Fibroblast of skin of abdomen (primary cell): ENCODE measurements around the gene D2HGDH. TPM values are rescaled to one million over a fixed set of nuclear protein-coding genes. Genes with fewer than 3 reads are reported as not detected.
A peak's percentile ranks its signal among the peaks of the same experiment; 100 is the strongest.

Source experiments
- DNase-seq: peaks from one replicate; pipeline ENCODE4 v3.0.0-alpha.2; 2013
- polyA plus RNA-seq, 2 experiments: library from polyadenylated mRNA; unstranded; fragments of 120-200 nt; gene quantifications; one replicate each; pipeline ENCODE4 v1.2.1, GENCODE V29; 2013; ENCODE audit not compliant: insufficient read length in 2 of 2

D2HGDH gene
- polyA plus RNA-seq (2013, experiment 1 of 2; ENCODE audit: insufficient read length): 22.0 TPM
- 27.4 TPM for polyA plus RNA-seq (2013, experiment 2 of 2; ENCODE audit: insufficient read length)

DNA sequence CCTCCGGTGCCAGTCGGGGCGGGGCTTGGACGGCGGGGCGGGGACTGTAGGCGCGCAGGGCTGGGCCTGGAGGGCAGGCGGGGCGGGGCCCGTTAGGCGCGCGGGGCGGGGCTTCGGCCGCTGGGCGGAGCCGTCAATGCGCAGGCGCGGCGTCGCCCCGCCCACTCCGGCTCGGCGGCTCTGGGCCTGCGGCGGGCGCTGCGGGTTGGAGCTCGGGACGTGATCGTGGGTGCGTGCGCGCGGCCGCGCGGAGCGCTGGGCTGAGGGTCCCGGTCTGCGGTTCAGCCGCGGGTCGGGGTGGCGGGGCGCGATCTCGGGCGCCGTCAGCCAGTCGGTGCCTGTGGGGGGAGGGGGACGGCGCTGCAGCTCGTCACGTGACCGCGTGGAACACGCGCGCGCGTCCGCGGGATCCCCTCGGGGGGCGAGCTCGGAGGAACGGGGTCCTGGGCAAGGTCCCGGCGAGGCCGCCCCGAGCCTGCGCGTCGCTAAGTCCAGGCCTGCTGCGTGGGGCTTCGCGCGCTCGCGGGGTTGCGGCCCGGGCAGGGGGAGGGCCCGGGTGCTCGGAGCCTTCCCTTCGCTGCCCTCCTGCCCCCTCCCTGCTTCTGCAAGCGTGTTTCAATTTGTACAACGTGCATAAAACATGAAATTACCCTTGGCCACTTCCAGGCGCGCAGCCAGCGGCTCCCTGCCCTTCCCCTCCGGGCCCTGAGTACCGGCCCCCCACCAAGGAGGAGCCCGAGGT lies at the start of gene D2HGDH:
TSS of gene D2HGDH (plus strand) at position 164 of the 742 bp plus-strand sequence. CDS start 595 bp downstream, outside the sequence.
- DNase-seq: peak; percentile 84

DNA sequence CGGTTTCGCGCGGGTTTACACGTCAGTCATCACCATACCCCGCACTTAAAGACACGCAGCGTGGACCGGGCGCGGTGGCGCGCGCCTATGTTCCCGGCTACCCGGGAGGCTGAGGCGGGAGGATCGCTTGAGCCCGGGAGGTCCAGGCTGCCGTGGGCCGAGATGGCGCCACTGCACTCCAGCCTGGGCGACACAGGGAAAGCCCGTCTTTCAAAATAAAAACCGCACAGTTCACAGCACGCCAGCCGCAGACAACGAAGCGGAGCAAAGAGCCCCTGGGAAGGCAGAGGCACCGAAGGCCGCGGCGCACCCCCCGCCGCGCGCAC lies 48.1 kb upstream of the D2HGDH start:
- no peak for DNase-seq

DNA sequence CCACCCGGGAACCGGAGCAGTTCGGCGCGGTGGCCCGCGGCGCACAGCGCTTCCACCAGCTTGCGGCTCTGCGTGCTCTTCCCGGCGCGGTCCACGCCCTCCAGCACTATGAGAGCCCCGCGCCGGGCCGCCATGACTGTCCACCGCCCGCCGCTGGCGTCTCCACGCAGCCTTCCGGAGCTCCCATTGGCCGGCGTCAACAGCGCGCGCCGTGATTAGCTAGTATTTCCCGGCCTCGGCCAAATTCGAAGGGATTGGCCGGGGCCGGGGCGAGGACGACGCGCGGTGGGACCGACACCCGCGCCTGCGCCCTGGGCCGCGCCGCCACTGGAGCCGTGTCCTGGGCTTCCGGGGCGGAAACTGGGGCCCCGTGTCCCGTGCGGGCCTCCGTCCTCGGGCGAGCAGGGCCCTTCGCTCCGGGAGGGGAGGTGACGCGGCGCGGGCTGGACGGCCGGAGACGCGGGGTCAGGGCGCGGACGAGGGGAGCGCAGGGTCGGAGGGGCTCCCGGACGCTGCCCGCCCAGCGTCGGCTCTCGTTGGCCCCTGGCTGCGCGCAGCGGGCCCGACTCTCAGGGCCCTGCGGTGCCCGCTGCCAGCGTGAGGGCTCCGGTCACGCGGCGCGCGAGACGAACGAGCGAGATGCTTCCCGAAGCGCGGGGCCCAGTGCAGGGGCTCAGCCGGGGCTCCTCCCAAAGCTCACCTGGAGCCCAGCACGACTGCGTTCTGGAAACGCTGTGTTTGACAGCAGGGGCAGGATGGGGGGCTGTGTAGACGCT lies 47.6 kb upstream of the D2HGDH start, which contains the start of gene DTYMK:
TSS of gene DTYMK (minus strand) at position 166 of the 776 bp plus-strand sequence. CDS start at position 134, 32 bp downstream.
- DNase-seq: peak; percentile 97

DNA sequence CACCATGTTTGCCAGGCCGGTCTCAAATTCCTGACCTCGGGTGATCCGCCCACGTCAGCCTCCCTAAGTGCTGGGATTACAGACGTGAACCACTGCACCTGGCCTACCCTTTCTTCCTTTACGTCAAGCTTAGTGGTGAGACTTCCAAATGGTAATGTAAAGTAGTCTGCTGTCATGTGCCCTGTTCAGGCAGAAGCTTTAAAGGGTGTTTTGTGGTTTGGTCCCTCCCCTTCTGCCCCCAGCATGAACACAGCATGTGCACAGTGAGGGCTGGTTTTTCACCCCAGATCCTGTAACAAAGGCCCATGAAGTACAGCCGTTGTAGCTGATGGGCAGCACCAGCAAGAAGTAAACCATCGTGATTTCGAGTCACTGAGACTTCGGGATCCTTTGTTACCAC lies 45.1 kb upstream of the D2HGDH start:
- no peak for DNase-seq

DNA sequence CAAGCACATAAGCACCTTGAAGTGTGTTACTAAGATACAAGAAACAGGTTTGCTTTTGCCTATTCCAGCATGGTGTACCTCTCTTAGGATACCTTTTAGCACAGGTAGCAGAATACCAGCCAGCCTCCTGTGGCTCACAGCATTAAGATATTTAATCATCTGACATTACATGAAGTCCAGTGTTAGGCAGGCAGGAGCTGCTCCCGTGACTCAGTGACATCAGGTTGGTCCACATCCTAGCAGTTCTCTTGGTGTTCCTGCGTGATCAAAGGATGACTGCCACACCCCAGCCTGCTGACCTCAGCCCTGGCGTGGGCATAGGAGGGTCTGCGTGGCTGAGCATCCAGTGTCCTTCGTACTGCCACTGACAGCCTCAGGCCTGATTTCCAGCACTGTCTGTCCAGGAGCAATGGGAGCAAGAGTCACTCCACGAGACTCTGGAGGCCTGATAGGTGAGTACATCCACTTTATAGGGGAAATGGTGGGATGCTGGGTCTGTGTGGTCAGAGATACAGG lies 44.2 kb upstream of the D2HGDH start:
- no peak for DNase-seq

DNA sequence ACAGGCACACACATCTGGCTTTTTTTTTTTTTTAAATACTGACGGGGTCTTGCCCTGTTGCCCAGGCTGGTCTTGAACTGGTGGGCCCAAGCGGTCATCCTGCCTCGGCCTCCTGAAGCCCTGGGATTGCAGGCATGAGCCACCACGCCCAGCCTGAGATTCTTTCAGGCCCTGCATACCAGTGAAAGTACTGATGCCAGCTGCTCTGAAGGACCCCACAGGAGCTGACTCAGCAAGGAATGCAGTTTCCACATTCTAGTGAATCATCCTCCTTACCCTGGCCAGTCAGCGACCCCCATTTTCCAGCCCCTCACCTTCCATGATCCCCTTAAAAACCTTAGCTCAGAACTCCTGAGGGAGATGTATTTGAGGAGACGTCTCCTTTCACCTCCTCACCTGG lies 42.0 kb upstream of the D2HGDH start:
- DNase-seq: peak; percentile 87

DNA sequence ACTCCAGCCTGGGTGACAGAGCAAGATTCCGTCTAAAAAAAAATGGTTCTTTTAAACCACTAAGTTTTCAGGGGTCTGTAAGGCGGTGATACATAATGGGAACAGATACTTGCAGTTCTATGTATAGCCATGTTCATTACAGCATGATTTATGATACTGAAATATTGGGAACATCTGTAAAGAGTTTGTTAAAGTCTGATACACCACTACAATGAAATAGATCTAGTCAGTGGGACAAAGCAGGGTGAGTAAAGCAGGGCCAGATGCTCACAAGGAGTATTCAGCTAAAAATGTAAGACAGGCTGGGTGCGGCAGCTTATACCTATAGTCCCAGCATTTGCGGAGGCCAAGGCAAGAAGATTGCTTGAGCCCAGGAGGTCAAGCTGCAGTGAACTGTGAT lies 38.8 kb upstream of the D2HGDH start:
- peak; percentile 70 for DNase-seq

DNA sequence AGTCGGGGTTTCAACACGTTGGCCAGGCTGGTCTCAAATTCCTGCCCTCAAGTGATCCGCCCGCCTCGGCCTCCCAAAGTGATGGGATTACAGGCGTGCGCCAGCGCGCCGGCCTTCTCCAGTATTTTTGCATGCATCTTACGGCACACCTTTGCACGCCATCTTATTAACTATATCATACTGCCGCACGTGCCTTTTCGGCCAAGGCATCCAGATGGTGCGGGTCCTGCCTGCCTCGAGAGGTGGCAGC lies 33.4 kb upstream of the D2HGDH start:
- no peak for DNase-seq

DNA sequence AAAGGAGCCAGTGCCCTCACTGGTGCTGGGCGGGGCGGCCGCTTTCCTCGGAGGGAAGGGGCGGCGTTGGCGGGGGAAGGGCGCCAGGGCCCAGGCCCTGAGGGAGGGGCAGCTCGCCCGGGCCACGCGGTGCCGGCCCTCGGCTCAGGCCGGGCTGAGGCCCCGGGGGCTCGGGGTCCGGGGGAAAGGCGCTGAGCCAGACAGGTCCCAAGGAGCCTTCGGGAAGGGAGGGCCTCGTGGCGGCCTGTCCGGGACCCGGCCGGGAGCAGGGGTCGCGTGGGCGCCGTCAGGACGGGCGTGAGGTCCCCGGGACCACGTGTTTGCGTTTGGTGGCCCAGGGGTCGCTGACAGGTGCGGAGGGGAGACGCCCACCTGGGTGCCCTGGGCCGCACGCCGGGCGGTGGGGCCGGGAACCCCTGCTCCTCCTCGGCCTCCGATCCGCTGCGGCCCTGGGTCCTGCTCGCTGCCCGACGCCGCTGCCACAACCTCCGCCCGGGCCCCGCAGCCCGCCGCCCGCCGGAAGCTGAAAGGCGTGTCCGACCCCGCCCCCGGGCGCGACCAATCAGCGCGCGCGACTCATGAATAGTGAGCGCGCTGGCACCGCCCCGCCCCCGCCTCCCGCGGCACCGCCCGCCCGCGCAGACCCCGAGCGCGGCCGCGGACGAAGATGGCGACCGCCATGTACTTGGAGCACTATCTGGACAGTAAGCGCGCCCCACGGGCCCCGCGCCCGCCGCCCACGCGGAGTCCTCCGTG lies 32.9 kb upstream of the D2HGDH start, which contains the start of gene ING5:
TSS of gene ING5 (plus strand) at position 641 of the 756 bp plus-strand sequence. CDS start at position 668, 27 bp downstream.
- peak; percentile 94 for DNase-seq

DNA sequence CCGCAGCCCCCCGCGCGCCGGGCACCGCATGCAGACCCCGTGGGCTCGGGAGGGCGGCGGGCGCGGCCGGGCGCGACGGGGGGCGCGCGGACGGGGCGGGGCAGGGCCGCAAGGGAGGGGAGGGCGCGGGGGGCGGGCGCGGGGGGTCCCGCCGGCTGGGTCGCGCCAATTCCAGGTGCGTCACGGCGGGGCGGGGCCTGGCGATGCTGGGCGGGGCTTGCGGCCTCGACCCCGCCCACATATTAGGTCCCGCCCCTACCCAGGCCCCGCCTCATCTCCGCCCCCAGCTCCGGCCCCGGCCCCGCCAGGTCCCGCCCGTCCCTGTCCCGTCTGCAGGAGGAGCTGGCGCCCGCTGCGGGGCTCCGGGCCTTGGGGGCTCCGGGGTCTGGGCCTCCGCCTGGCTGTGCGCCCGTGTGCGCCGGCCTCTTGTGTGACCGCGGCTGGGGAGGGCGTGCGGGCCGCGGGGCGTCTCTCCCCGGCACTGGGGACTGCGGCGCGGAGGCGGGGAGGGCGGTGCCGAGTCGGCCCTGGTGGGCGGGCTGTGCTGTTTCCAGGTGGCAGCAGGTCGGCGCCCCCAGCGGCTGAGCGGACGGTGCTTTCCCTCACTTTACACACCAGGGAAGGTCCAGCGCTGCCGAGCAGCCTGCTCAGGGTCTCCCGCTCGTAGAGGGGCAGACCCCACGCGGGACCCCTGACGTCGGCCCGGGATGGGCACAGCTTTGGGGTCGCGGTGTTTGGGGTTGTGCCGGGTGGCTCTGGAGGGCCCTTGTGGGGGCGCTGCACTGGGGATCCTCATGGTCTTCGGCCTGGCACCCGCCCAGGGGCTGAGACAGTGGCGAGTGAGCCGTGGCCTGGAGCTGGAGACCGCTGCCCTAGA lies 32.0 kb upstream of the D2HGDH start:
- peak; percentile 78 for DNase-seq

DNA sequence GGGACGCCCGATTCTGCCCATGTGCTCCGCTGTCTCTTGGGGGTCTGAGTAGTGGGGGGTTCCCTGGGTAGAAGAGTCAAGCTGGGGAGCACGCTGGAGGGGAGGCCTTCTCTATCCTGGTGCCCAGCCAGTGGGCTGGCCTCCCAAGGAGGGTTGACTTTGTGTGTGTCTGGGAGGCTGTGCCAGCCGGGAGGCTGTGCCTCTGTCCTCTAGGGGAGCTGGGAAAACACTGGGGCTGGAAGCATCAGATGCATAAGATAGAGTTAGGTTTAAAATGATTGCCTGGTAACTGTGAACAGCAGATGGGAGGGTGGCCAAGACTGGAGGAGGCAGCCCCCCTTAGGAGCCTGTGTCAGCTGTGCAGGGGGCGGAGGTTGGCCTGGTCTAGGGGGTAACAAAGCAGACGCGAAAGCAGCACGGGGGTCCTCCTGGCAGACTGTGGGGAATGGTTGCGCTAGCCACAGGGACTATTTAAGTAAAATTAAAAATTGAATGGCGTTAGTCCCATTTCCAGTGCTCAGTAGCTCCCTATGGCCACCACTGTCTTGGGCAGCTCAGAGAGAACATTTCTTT lies 31.3 kb upstream of the D2HGDH start:
- DNase-seq: peak; percentile 14

DNA sequence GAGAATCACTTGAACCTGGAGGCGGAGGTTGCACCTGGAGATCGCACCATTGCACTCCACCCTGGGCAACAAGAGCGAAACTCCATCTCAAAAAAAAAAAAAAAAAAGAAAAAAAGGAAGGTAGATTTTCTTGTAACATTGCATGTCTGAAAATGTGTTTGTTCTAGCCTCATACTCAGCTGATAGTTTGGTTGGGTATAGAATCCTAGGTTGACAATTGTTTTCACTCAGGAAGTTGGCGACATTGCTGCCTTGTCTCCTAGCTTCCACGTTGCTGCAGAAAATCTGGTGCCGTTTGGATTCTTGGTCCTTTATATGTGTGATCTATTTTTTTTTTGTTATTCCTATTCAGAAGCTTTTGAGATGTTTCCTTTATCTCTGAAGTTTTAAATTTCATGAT lies 27.9 kb upstream of the D2HGDH start:
- DNase-seq: no peak

DNA sequence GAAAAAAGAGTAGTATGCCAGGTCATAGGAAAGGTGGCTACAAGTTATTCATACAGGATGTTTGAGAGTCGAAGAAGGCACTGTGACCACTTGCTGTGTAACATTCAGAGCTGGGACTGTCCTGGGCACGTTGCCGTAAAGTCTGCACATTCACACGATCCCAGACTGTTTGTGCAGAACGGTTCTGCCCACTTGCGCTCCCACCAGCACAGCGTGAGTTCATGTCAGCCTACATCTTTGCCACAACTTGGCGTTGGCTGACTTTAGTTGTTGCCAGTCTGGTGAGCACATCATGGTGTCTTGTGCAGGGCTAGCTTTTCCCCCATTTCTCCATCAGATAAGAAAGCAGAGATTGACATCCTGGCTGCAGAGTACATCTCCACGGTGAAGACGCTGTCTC lies 25.6 kb upstream of the D2HGDH start:
- no peak for DNase-seq

DNA sequence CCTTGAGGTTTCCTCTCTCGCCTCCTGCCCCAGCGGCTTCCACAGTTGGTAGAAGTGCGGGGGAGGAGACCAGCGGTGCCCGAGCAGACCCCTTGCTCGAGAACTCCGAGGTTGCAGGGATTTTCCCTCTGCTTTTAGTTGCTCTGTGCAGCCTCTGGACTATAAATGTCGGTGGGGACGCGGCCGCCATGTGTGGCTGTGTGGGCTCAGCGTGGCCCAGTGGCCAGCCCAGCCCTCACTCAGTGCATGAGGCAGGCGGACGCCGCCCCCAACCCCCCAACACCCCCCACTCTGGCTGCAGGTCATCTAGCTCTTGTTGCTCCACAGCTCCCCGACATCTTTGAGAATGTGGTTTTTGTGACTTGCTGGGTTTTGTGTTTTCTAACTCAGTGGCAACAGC lies 15.3 kb upstream of the D2HGDH start:
- DNase-seq: no peak

DNA sequence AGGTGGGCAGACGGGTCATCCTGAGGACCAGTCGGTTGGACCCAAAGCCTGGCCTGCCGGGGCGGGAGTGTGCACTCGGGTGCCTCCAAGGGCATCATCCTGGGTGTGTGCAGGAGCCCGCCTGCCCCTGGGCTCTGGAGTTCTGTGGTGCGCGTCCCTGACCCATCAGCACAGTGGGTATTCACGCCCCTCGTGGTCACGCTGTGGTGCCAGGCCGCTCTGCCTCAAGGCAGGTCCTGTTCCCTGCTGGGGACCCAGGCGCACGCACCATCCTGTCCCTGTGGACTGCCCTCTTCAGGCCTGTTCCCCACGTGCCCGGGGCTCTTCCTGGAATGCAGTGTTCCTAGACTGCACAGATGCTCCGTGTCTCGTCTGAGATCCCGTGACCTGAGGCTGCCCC lies 14.3 kb upstream of the D2HGDH start:
- DNase-seq: no peak

DNA sequence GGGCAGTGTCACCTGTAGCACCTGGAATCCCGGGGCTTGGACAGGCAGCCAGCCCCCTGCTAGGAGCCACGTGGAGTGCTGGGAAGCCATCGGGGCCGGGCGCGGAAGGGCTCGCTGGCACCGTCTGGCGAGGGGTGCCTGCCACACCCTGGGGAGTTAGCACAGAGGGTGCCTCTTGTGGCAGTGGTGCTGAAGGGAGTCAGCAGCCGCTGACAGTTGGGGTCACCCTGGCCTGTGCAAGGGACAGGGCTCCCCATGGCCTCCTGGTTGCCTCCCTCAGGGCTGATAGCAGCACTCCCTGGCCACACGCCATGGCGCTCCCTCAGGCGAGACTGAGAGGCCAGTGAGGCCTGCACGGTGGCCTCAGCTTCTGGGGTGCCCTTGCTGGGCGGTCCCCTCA lies 13.9 kb upstream of the D2HGDH start:
- DNase-seq: no peak

DNA sequence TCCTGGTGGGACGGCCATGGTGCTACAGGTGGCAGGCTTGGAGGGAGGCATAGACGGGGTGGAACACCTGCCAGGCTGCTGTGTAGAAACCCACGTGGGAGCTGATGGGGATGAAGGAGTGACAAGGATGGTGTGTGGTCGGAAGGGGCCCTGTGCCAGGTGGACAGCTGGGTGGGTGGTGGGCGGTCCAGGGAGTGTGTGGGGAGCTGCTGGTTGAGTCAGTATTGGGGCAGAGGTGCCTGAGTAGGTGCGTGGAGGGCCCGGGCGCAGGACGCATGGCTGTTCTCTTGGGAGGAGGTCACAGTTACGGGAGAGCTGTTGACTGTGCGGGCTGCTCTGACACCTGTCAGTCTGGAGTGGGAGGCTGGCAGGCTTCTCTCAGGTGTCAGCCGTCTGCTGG lies 12.6 kb upstream of the D2HGDH start:
- no peak for DNase-seq

DNA sequence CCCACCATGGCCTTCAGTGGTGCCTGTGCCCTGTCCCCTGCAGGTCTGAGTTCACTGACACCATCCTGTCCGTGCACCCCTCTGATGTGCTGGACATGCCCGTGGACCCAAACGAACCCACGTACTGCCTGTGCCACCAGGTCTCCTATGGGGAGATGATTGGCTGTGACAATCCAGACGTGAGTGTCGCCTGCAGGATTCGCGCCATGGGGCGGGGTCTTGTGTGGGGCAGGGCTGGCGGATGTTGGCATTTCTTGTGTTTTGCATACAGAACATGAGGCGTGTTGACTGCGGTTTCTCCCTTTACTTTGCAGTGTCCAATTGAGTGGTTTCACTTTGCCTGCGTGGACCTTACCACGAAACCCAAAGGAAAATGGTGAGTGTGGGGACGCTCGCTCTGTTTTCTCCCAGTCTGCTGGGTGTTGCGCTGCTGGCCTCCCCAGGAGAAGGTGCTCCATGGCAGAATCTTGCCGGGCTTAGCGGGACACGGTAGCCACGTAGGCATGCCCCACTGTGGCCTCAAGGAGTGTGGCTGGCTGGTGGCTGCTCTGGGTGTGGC lies 11.5 kb upstream of the D2HGDH start:
- DNase-seq: no peak

DNA sequence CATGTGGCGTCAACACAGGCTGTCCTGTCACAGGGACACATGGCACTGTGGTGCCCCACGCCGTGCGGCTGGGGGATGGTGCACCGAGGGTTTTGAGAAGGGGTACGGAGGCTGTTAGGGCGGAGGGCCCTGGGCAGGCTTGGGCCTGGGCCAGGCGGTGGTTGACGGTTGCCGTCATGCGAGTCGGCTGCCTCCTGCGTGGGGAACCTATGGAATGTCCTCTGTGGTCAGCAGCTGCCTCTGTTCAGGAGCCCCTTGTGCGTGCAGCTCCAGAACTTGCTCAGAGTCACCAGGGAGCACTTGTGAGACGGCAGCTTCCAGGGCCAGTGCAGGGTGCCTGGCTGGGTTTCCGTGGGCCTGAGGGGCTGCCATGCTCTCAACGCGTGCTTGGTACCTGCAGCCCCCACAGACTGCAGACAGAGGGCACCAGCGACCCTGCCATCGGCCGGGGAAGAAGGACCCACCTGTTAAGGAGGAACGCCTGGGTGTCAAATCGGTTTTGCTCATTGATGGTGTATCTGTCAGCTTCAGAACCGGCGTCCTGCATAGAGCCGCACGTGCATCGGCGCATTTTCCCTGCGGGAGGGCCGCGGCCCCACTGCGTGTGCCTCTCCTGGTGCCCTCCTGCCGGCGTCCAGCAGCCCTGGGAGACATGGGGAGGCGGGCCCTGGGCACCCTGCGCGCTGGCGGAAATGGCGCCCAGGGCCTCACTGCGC lies 10.0 kb upstream of the D2HGDH start:
- no peak for DNase-seq

DNA sequence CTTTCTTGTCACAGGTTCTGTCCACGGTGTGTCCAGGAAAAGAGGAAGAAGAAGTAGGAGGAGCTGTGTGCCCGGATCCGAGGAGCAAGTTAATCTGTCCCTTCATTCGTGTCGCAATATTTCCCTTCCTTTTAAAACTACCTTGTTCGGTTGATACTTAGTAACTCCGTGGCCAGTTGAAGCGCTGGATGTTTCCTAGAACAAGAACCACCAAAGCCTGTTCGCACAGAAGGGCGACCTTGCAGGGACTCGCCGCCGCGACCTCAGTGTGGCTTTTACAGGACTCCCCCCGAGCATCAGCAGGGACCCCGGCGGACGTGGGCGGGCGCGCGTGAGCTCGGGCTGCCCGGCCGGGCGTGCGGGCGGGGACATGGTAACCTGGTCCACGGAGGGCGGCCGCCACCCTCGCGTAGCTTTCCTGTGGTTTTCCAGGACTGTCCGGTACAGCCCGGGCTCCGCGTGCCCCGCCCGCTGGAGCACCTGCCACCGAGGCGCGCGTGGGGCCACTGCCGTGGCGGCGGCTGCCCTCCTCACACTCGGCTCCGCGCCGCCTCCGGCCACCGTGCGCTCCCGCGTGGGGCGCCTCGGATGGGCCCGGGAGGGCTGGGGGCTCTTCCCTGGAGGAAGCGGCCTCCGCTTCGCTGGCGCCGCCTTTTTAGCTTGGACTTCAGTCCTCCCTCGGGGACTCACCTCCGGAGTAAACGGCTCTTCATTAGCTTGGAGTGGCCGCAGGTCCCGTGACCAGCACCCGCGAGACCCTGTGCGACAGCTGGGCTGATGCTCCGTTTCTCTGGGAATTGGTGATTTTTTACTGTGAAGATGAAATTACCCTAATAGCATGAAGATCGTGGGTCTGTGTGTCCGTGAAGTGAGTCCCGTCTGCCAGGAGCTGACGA lies 9.2 kb upstream of the D2HGDH start:
- DNase-seq: no peak
